Osteoblast (primary cell): ENCODE results near the gene FSHR. TPM values are rescaled to one million over a fixed set of nuclear protein-coding genes. Genes with fewer than 3 reads are reported as not detected.

Experiments used
- DNase-seq: peaks from one replicate; pipeline ENCODE4 v3.0.0; 2011; ENCODE audit warnings: low spot score, mixed read lengths; ENCODE audit not compliant: insufficient read length; ENCODE audit errors: missing footprints
- H2AFZ ChIP-seq: 2 replicates; pipeline ENCODE4 v1.6.0; 2011; ENCODE audit warnings: mild to moderate bottlenecking, low read length
- H3K27ac ChIP-seq: 2 replicates; pipeline ENCODE4 v1.5.1; 2011; ENCODE audit warnings: mild to moderate bottlenecking, low read depth, low read length, moderate library complexity
- H3K27me3 ChIP-seq: 2 replicates; pipeline ENCODE4 v1.6.0; 2012; ENCODE audit warnings: mild to moderate bottlenecking, control low read depth, inconsistent platforms, low read length, moderate library complexity; ENCODE audit not compliant: insufficient read depth
- H3K36me3 ChIP-seq: 2 replicates; pipeline ENCODE4 v1.5.1; 2011; ENCODE audit warnings: mild to moderate bottlenecking, low read length, control low read depth, moderate library complexity; ENCODE audit not compliant: insufficient read depth
- H3K4me1 ChIP-seq: 2 replicates; pipeline ENCODE4 v1.5.1; 2011; ENCODE audit warnings: mild to moderate bottlenecking, low read length, control low read depth, moderate library complexity; ENCODE audit not compliant: insufficient read depth
- H3K4me2 ChIP-seq: 2 replicates; pipeline ENCODE4 v1.6.0; 2011; ENCODE audit warnings: mild to moderate bottlenecking, low read length; ENCODE audit not compliant: insufficient read depth
- H3K4me3 ChIP-seq: fragments of 200-600 bp; sonication (generic); 3 replicates; pipeline ENCODE4 v1.5.1; 2012; ENCODE audit warnings: mild to moderate bottlenecking, low read length, inconsistent platforms; ENCODE audit not compliant: insufficient read depth
- H3K79me2 ChIP-seq: 2 replicates; pipeline ENCODE4 v1.6.0; 2012; ENCODE audit warnings: mild to moderate bottlenecking, low read length, control low read depth, inconsistent platforms; ENCODE audit not compliant: insufficient read depth
- H3K9me3 ChIP-seq: 2 replicates; pipeline ENCODE4 v1.5.1; 2011; ENCODE audit warnings: low read depth, low read length, control low read depth
- H4K20me1 ChIP-seq: 2 replicates; pipeline ENCODE4 v1.6.0; 2012; ENCODE audit warnings: mild to moderate bottlenecking, low read length, control low read depth; ENCODE audit not compliant: insufficient read depth
- CTCF ChIP-seq: IDR thresholded peaks from 2 replicates; pipeline ENCODE4 v1.5.1; 2011; ENCODE audit warnings: mild to moderate bottlenecking, low read depth, low read length, moderate library complexity; ENCODE audit errors: extremely low read depth
- total RNA-seq: library from RNA; depleted of rRNA; stranded (reverse); fragments of >200 nt; gene quantifications from 2 replicates; pipeline ENCODE4 v1.2.3, GENCODE V29; 2012

Gene FSHR
- total RNA-seq, 1 donor: 0.36 TPM

DNA sequence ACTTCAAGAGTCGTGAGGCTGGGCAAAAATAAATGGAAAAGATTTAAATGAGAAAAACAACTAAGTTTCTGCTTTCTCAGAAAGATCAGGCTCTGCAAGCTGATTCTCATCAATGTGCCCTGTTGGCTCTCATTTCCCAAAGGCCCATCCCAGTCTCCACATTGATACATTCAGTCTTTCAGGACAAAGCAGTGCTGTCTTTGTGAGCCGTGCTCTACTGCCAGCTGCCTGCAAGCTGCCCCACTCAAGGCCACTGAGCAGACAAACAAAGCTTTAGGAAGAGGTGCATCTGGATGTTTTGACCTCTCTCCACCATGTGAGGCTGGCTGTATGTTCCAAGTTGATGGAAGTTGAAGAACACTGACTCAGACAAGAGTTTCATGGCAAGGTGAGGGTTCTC, 48.8 kb downstream of the FSHR start:
- Histone ChIP-seq H3K4me2 (no peak overlapping the region), H3K27me3 (no peaks in the 10 kb centered on the region), H4K20me1 (no peaks in the 10 kb centered on the region), H2AFZ (no peak overlapping the region), H3K36me3 (no peaks in the 10 kb centered on the region), H3K79me2 (no peaks in the 10 kb centered on the region), H3K27ac (no peak overlapping the region), H3K9me3 (peaks cover 2% of the 10 kb centered on the region), H3K4me3 (no peak overlapping the region), H3K4me1 (no peaks in the 10 kb centered on the region)
- DNase-seq: no peak
- TF ChIP-seq CTCF: no peak

DNA sequence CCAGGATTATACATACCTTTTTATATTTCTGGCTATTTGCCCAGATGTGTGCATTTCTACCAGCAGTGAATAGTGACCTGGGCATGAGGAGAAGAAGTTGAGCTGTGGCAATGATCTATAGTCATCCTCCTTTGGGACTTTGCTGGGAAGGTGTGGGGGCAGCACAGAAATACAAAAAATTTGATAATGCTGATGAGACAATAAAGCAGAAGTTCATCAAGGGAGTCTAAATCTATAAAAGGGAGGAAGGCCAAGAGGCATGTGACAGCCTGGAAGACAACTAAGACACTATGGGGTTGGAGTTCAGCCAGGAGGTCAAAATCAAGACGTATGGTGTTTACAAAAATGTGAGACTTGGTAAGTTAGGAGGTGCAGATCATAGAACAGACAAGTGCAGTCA, 52.2 kb downstream of the FSHR start:
- DNase-seq: no peak
- Histone ChIP-seq H3K36me3 (no peaks in the 10 kb centered on the region), H3K4me1 (no peaks in the 10 kb centered on the region), H3K79me2 (no peaks in the 10 kb centered on the region), H3K4me2 (no peak overlapping the region), H3K9me3 (peaks cover 2% of the 10 kb centered on the region), H3K27me3 (no peaks in the 10 kb centered on the region), H3K4me3 (no peak overlapping the region), H3K27ac (no peak overlapping the region), H2AFZ (no peak overlapping the region), H4K20me1 (no peaks in the 10 kb centered on the region)
- no peak for TF ChIP-seq CTCF

GRCh38 chr2:49080681-49081080, 73.6 kb downstream of the FSHR start:
- Histone ChIP-seq H4K20me1 (no peaks in the 10 kb centered on the region), H2AFZ (no peak overlapping the region), H3K4me1 (no peaks in the 10 kb centered on the region), H3K9me3 (no peaks in the 10 kb centered on the region), H3K27me3 (no peaks in the 10 kb centered on the region), H3K4me2 (no peak overlapping the region), H3K4me3 (no peak overlapping the region), H3K79me2 (no peaks in the 10 kb centered on the region), H3K36me3 (no peaks in the 10 kb centered on the region), H3K27ac (no peak overlapping the region)
- DNase-seq: no peak
- no peak for TF ChIP-seq CTCF

DNA sequence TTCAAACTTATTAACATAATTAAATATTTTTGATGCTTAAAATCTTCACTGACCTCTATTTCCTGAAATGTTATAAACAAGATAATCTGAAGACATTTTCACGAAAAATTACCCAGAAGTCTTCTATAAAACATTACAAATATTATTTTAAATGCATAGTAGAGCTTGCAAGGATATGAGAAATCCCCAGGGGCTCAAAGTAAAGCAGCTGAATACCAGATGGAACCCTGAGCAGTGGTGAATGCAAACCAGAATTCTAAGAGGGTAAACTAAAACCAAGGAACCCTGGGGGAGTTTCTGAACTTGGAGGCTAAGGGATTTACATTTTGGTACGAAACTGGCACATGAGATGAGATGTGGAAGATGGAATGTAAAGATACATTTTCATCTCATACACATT, 83.6 kb downstream of the FSHR start:
- no peaks in the 10 kb centered on the region for H3K27me3 ChIP-seq
- H3K27ac ChIP-seq: no peak overlapping the region
- H3K36me3 ChIP-seq: no peaks in the 10 kb centered on the region
- H2AFZ ChIP-seq: no peak overlapping the region
- no peaks in the 10 kb centered on the region for H3K4me1 ChIP-seq
- no peak for TF ChIP-seq CTCF
- H4K20me1 ChIP-seq: no peaks in the 10 kb centered on the region
- H3K9me3 ChIP-seq: no peaks in the 10 kb centered on the region
- DNase-seq: no peak
- H3K4me2 ChIP-seq: no peak overlapping the region
- H3K4me3 ChIP-seq: no peak overlapping the region
- no peaks in the 10 kb centered on the region for H3K79me2 ChIP-seq
